Liver (tissue), 9 donors: ENCODE measurements around the gene RASGRP3. TPM values are rescaled to one million over a fixed set of nuclear protein-coding genes. Genes with fewer than 3 reads are reported as not detected.

Experiments
- DNase-seq: peaks from one replicate; pipeline ENCODE4 v3.0.0-alpha.2; 2017; ENCODE audit warnings: low spot score
- H3K27ac ChIP-seq, 2 donors: one replicate each; pipeline ENCODE4 v1.7.0; 2013; ENCODE audit warnings: inconsistent platforms in 2 of 2, low read length in 2 of 2, control low read depth in 1 of 2, low read depth in 1 of 2, mild to moderate bottlenecking in 1 of 2
- H3K27me3 ChIP-seq, 4 donors: one replicate each; pipeline versions ENCODE4 v1.6.1 to v1.7.0; 2013; ENCODE audit warnings: low read length in 3 of 4, inconsistent platforms in 1 of 4, mild to moderate bottlenecking in 1 of 4, moderate library complexity in 1 of 4; ENCODE audit not compliant: control insufficient read depth in 4 of 4, insufficient read depth in 4 of 4
- H3K36me3 ChIP-seq, 4 donors: one replicate each; pipeline versions ENCODE4 v1.6.1 to v1.7.0; 2013; ENCODE audit warnings: low read length in 3 of 4, mild to moderate bottlenecking in 3 of 4, low read depth in 1 of 4, moderate library complexity in 1 of 4; ENCODE audit not compliant: control insufficient read depth in 4 of 4, insufficient read depth in 3 of 4
- H3K4me1 ChIP-seq, 4 donors: one replicate each; pipeline versions ENCODE4 v1.6.1 to v1.7.0; 2013; ENCODE audit warnings: low read length in 3 of 4, mild to moderate bottlenecking in 3 of 4, moderate library complexity in 1 of 4; ENCODE audit not compliant: control insufficient read depth in 4 of 4, insufficient read depth in 4 of 4
- H3K4me3 ChIP-seq, 3 donors: one replicate each; pipeline versions ENCODE4 v1.6.1 to v1.7.0; 2013; ENCODE audit warnings: low read length in 3 of 3, control low read depth in 1 of 3, low read depth in 1 of 3, mild to moderate bottlenecking in 1 of 3
- H3K9ac ChIP-seq, 2 donors: one replicate each; pipeline ENCODE4 v1.7.0; 2013; ENCODE audit warnings: low read length in 2 of 2, mild to moderate bottlenecking in 2 of 2, moderate library complexity in 2 of 2, control low read depth in 1 of 2, low read depth in 1 of 2
- H3K9me3 ChIP-seq, 4 donors: one replicate each; pipeline versions ENCODE4 v1.6.1 to v1.7.0; 2013; ENCODE audit warnings: low read length in 3 of 4; ENCODE audit not compliant: control insufficient read depth in 4 of 4
- ATF3 ChIP-seq: IDR thresholded peaks from 2 replicates; pipeline ENCODE4 v1.6.1; 2016; ENCODE audit warnings: antibody characterized with exemption
- CTCF ChIP-seq: fragments of 150-350 bp; IDR thresholded peaks from 2 replicates; pipeline ENCODE4 v1.5.1; 2017; ENCODE audit warnings: improper control_type of control experiment, low read depth, low read length; ENCODE audit not compliant: missing input control
- FOXA1 ChIP-seq: IDR thresholded peaks from 2 replicates; pipeline ENCODE4 v1.6.1; 2016; ENCODE audit warnings: antibody characterized with exemption
- FOXA2 ChIP-seq: IDR thresholded peaks from 2 replicates; pipeline ENCODE4 v1.6.1; 2016; ENCODE audit warnings: antibody characterized with exemption
- GABPA ChIP-seq, 2 donors: IDR thresholded peaks in 1 of 2; conservative IDR thresholded peaks in 1 of 2; 2 replicates each; pipeline ENCODE4 v1.6.1; 2016; ENCODE audit warnings: antibody characterized with exemption in 2 of 2, mild to moderate bottlenecking in 1 of 2, moderate library complexity in 1 of 2
- HNF4A ChIP-seq, 2 donors: conservative IDR thresholded peaks; 2 replicates each; pipeline ENCODE4 v1.6.1; 2016; ENCODE audit warnings: antibody characterized with exemption in 2 of 2, mild to moderate bottlenecking in 2 of 2
- HNF4G ChIP-seq: IDR thresholded peaks from 2 replicates; pipeline ENCODE4 v1.6.1; 2016; ENCODE audit warnings: antibody characterized with exemption
- JUND ChIP-seq, 2 donors: IDR thresholded peaks; 2 replicates each; pipeline ENCODE4 v1.6.1; 2016; ENCODE audit warnings: antibody characterized with exemption in 2 of 2
- RAD21 ChIP-seq, 2 donors: IDR thresholded peaks; 2 replicates each; pipeline ENCODE4 v1.6.1; 2016; ENCODE audit warnings: antibody characterized with exemption in 2 of 2, mild to moderate bottlenecking in 2 of 2
- RXRA ChIP-seq, 2 donors: IDR thresholded peaks; 2 replicates each; pipeline ENCODE4 v1.6.1; 2017 to 2018; ENCODE audit warnings: antibody characterized with exemption in 2 of 2, mild to moderate bottlenecking in 1 of 2
- WGBS: extraction: QIAGEN DNeasy Blood & Tissue Kit; methylation state at CpG from one replicate; pipeline ENCODE4 v1.1.7; 2013; 5-methylcytosine and 5-hydroxymethylcytosine counted together
- polyA plus RNA-seq, 2 donors: library from polyadenylated mRNA; stranded (reverse) in 1 of 2; unstranded in 1 of 2; fragments of 200-250 nt in 1 of 2; fragments of >200 nt in 1 of 2; fragmentation: Nextera tagmentation in 1 of 2; extraction: Ambion mirVana in 1 of 2; gene quantifications; one replicate each; pipeline versions ENCODE4 v1.2.1 to v1.2.3, GENCODE V29; 2013 to 2015
- total RNA-seq, 2 donors: library from RNA; depleted of rRNA; stranded (reverse); fragments of >200 nt; gene quantifications; one replicate each; pipeline ENCODE4 v1.2.3, GENCODE V29; 2014
- donor health status: healthy.
- donor health status: healthy.
- donor health status: healthy.
- donor health status: healthy.
- donor health status: healthy.

Gene RASGRP3
- total and polyA plus RNA-seq, 4 donors: 1.8 to 9.9 (median 7.0) TPM

GRCh38 chr2:33489835-33490431, 13.5 kb downstream of the RASGRP3 start:
- no peaks in the 10 kb centered on the region for H3K4me1 ChIP-seq
- peaks cover 0 to 4% (median 2%) of the 10 kb centered on the region in 4 donors for H3K9me3 ChIP-seq
- H3K36me3 ChIP-seq: no peaks in the 10 kb centered on the region
- H3K4me3 ChIP-seq: no peak overlapping the region
- no peak for TF ChIP-seq CTCF
- no peak overlapping the region for H3K27ac ChIP-seq
- 73% methylated on average over 2 of the region's 2 CpGs for WGBS
- no peaks in the 10 kb centered on the region for H3K27me3 ChIP-seq
- no peak for DNase-seq
- no peak overlapping the region for H3K9ac ChIP-seq

- Histone ChIP-seq H3K4me1 (no peaks in the 10 kb centered on the region), H3K9me3 (peaks cover 0 to 2% (median 0%) of the 10 kb centered on the region in 4 donors), H3K9ac (no peak overlapping the region), H3K27me3 (no peaks in the 10 kb centered on the region), H3K27ac (no peak overlapping the region), H3K36me3 (no peaks in the 10 kb centered on the region), H3K4me3 (no peak overlapping the region)
- TF ChIP-seq JUND (IDR thresholded peaks at IDR 0.05) (no peak), ATF3 (no peak), HNF4G (no peak), RXRA (IDR thresholded peaks at IDR 0.05) (no peak), FOXA1 (no peak), HNF4A (conservative IDR thresholded peaks at IDR 0.05) (no peak), GABPA (IDR thresholded peaks at IDR 0.05 in 1 of 2, conservative IDR thresholded peaks at IDR 0.05 in 1 of 2) (no peak), FOXA2 (no peak)
- no peak for DNase-seq
- 66% methylated on average over 4 of the region's 4 CpGs for WGBS
Observed at GRCh38 chr2:33491441-33492084, 15.1 kb downstream of the RASGRP3 start.

GRCh38 chr2:33492399-33493134, 16.1 kb downstream of the RASGRP3 start:
- Histone ChIP-seq H3K9ac (no peak overlapping the region), H3K4me3 (no peak overlapping the region), H3K27ac (no peak overlapping the region), H3K4me1 (no peaks in the 10 kb centered on the region), H3K9me3 (no peaks in the 10 kb centered on the region), H3K27me3 (no peaks in the 10 kb centered on the region), H3K36me3 (no peaks in the 10 kb centered on the region)
- DNase-seq: no peak
- 96% methylated on average over 6 of the region's 6 CpGs for WGBS
- TF ChIP-seq JUND (IDR thresholded peaks at IDR 0.05) (no peak), RAD21 (IDR thresholded peaks at IDR 0.05) (no peak), CTCF (no peak), RXRA (IDR thresholded peaks at IDR 0.05) (no peak)
